HepG2 (cell line): ENCODE measurements around the gene NCF1. TPM values are rescaled to one million over a fixed set of nuclear protein-coding genes. Genes with fewer than 3 reads are reported as not detected.
"Not testable (repeated sequence)": the region's sequence is repeated elsewhere in the genome, so short reads cannot be mapped to it uniquely, and the experiment has no call there.

Source experiments
- ATAC-seq: fragments of 200-7000 bp; cut with Tn5 transposase; 3 replicates; pipeline ENCODE4 v1.9.1; 2020; ENCODE audit warnings: mild to moderate bottlenecking, moderate library complexity
- BruUV-seq: library from RNA; stranded (reverse); fragments of 400-500 nt; replicated peaks from 2 replicates; lab custom pipeline; 2021; lab: Mats Ljungman, UMichigan
- CTCF ChIA-PET: fragments of 300-600 bp; formaldehyde crosslinking; extraction: SDS; loops from one replicate; lab custom pipeline; 2021; ENCODE audit warnings: low total read pairs, inconsistent platforms, low intra/inter-chr PET ratio; lab: Yijun Ruan, JAX
- POLR2A ChIA-PET: fragments of 350-600 bp; sonication (Branson Sonifier 250); formaldehyde crosslinking; loops from one replicate; lab custom pipeline; 2020; ENCODE audit warnings: antibody characterized with exemption, inconsistent platforms; lab: Yijun Ruan, JAX
- DNase-seq: peaks from one replicate; pipeline ENCODE4 v3.0.0-alpha.2; 2015; ENCODE audit warnings: low spot score
- FAIRE-seq: peaks from 3 replicates; lab custom pipeline; 2011; peaks lifted over from hg19 to GRCh38; lab: Jason Lieb, UNC
- H2AFZ ChIP-seq: one replicate; pipeline ENCODE4 v1.6.1; 2011; ENCODE audit warnings: low read length, inconsistent platforms
- H3K27ac ChIP-seq: fragments of 300-600 bp; 3 replicates; pipeline ENCODE4 v1.8.0; 2011; ENCODE audit warnings: mixed run types, mild to moderate bottlenecking, mixed read lengths, low read length, inconsistent platforms; ENCODE audit not compliant: insufficient read depth; ENCODE audit errors: extremely low read length
- H3K27me3 ChIP-seq, 2 experiments: fragments of 200-600 bp in 1 of 2; 2 replicates in 1 of 2; 3 replicates in 1 of 2; pipeline versions ENCODE4 v1.6.0 to v1.8.0; 2011; ENCODE audit warnings: low read length in 2 of 2, mild to moderate bottlenecking in 2 of 2, moderate library complexity in 2 of 2, inconsistent platforms in 1 of 2; ENCODE audit not compliant: insufficient read depth in 2 of 2, control insufficient read depth in 1 of 2
- H3K36me3 ChIP-seq, 2 experiments: fragments of 200-600 bp in 1 of 2; replicated peaks in 1 of 2; 2 replicates in 1 of 2; 3 replicates in 1 of 2; pipeline versions ENCODE4 v1.5.1 to v1.8.0; 2011; ENCODE audit warnings: low read length in 2 of 2, inconsistent platforms in 1 of 2; ENCODE audit not compliant: insufficient read depth in 2 of 2, control insufficient read depth in 1 of 2
- H3K4me1 ChIP-seq: 2 replicates; pipeline ENCODE4 v1.5.1; 2012; ENCODE audit warnings: low read length, inconsistent platforms; ENCODE audit not compliant: insufficient read depth
- H3K4me2 ChIP-seq: 2 replicates; pipeline ENCODE4 v1.6.0; 2011; ENCODE audit warnings: low read depth, low read length, inconsistent platforms
- H3K4me3 ChIP-seq, 3 experiments: fragments of 200-600 bp in 1 of 3; sonication (generic), shearing (Covaris generic) in 1 of 3; replicated peaks in 1 of 3; 2 replicates each; pipeline ENCODE4 v1.5.1; 2011 to 2016; ENCODE audit warnings: low read length in 3 of 3, inconsistent platforms in 2 of 3, low read depth in 2 of 3, mild to moderate bottlenecking in 2 of 3, control low read depth in 1 of 3, mixed read lengths in 1 of 3; ENCODE audit not compliant: insufficient read depth in 1 of 3
- H3K79me2 ChIP-seq: one replicate; pipeline ENCODE4 v1.6.1; 2011; ENCODE audit warnings: low read length, inconsistent platforms; ENCODE audit not compliant: insufficient read depth
- H3K9ac ChIP-seq: 2 replicates; pipeline ENCODE4 v1.6.0; 2011; ENCODE audit warnings: mild to moderate bottlenecking, low read depth, low read length, inconsistent platforms; ENCODE audit not compliant: insufficient read depth
- H3K9me3 ChIP-seq: 2 replicates; pipeline ENCODE4 v1.5.1; 2012; ENCODE audit warnings: mild to moderate bottlenecking, low read length
- H4K20me1 ChIP-seq: 2 replicates; pipeline ENCODE4 v1.6.0; 2011; ENCODE audit warnings: inconsistent platforms, mild to moderate bottlenecking, low read length, moderate library complexity; ENCODE audit not compliant: insufficient read depth
- WGBS: methylation state at CpG from one replicate; pipeline ENCODE4 v1.1.6; 2017; ENCODE audit warnings: low lambda C conversion rate; 5-methylcytosine and 5-hydroxymethylcytosine counted together
- in situ Hi-C: cut with HindIII; loops from 2 replicates; pipeline ENCODE4 v1.10.0; 2017; ENCODE audit warnings: low pct_unique_long_range_greater_than_20kb; ENCODE audit not compliant: extremely low pct_ligation_motif_present
- intact Hi-C: fragments of 100-400 bp; cut with micrococcal nuclease; formaldehyde crosslinking; loops from one replicate; pipeline ENCODE4 v1.10.0; 2022; ENCODE audit not compliant: unreplicated experiment
- polyA plus RNA-seq, 8 experiments: library from polyadenylated mRNA; depleted of rRNA in 3 of 8; stranded (reverse) in 7 of 8; unstranded in 1 of 8; fragments of >200 nt; fragmentation: Illumina TruSeq in 4 of 8; extraction: Trizol in 4 of 8; gene quantifications; 2 replicates each; pipeline versions ENCODE4 v1.2.1 to v1.2.3, GENCODE V29; 2011 to 2016; ENCODE audit warnings: low read depth in 4 of 8, missing spikeins in 1 of 8, mixed read lengths in 1 of 8; ENCODE audit not compliant: insufficient read depth in 1 of 8
- total RNA-seq, 5 experiments: library from RNA; depleted of rRNA; stranded (reverse); fragments of >200 nt; fragmentation: Illumina TruSeq; extraction: Trizol; gene quantifications; 2 replicates each; pipeline ENCODE4 v1.2.3, GENCODE V29; 2016; ENCODE audit warnings: low read depth in 1 of 5

The NCF1 gene
- total and polyA plus RNA-seq, 2 of the 13 experiments (the other 11 are each of a cell fraction or from before 2014, with no cell fraction given): 0.09 TPM; not detected in 1

DNA sequence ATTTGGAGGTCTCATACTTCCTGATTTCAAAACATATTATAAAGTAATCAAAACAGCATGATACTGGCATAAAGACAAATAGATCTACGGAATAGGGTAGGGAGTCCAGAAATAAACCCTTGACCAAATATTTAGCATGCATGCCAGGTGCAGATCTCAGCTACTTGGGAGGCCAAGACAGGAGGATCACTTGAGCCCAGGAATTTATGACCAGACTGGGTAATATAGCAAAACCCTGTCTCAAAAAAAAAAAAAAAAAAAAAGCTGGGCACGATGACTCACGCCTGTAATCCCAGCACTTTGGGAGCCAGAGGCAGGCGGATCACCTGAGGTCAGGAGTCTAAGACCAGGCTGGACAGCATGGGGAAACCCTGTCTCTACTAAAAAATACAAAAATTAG is 56.1 kb downstream of the NCF1 start:
- H3K9ac ChIP-seq, FAIRE-seq, BruUV-seq, H3K9me3 ChIP-seq, POLR2A ChIA-PET, DNase-seq, H3K4me1 ChIP-seq, H3K79me2 ChIP-seq, in situ Hi-C loops, H3K4me2 ChIP-seq, H2AFZ ChIP-seq, H3K27me3 ChIP-seq, H3K27ac ChIP-seq, H4K20me1 ChIP-seq, H3K36me3 ChIP-seq, ATAC-seq, H3K4me3 ChIP-seq, CTCF ChIA-PET, intact Hi-C loops: not testable (repeated sequence)
- 95% methylated on average over 1 of the region's 4 CpGs for WGBS

DNA sequence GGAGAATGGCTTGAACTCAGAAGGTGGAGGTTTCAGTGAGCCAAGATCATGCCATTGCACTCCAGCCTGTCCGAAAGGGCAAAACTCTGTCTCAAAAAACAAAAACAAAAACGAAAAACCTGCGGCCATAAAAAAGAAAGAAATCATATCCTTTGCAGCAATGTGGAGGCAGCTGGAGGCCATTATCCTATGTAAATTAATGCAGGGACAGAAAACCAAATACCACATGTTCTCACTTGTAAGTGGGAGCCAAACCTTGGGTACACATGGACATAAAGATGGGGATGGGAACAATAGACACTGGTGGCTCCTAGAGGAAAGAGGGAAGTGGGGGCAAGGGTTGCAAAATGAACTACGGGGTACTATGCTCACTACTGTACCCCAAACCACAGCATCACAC is 56.6 kb downstream of the NCF1 start:
- H3K4me2 ChIP-seq, H3K36me3 ChIP-seq, BruUV-seq, H4K20me1 ChIP-seq, H3K27me3 ChIP-seq, H3K27ac ChIP-seq, POLR2A ChIA-PET, ATAC-seq, DNase-seq, H2AFZ ChIP-seq, FAIRE-seq, H3K9me3 ChIP-seq, CTCF ChIA-PET, in situ Hi-C loops, H3K4me3 ChIP-seq, H3K79me2 ChIP-seq, H3K9ac ChIP-seq, H3K4me1 ChIP-seq, intact Hi-C loops: not testable (repeated sequence)
- WGBS: 87% methylated on average over 3 of the region's 4 CpGs

Other genes with a start within 250 kb of the NCF1 start
- 120 and 125 TPM in 2 replicates for gene GTF2I, start 116.3 kb upstream of the NCF1 start, total RNA-seq (2016; rRNA removed; fragmentation: Illumina TruSeq; extraction: Trizol)
- gene GTF2I, start 116.3 kb upstream of the NCF1 start, polyA plus RNA-seq (2011; rRNA removed): 53.1 and 74.6 TPM in 2 replicates
- 4.4 and 6.5 TPM in 2 replicates for gene GTF2IRD2, start 77.6 kb downstream of the NCF1 start, total RNA-seq (2016; rRNA removed; fragmentation: Illumina TruSeq; extraction: Trizol)
- 9.4 and 11.2 TPM in 2 replicates for gene GTF2IRD2, start 77.6 kb downstream of the NCF1 start, polyA plus RNA-seq (2011; rRNA removed)
- gene CASTOR2, start 190.7 kb downstream of the NCF1 start, total RNA-seq (2016; rRNA removed; fragmentation: Illumina TruSeq; extraction: Trizol): 6.5 and 8.7 TPM in 2 replicates
- gene CASTOR2, start 190.7 kb downstream of the NCF1 start, polyA plus RNA-seq (2011; rRNA removed): 7.0 and 7.5 TPM in 2 replicates